T-helper 2 cell treated with Interferon-gamma antibody and Interleukin-4, amounts not matched to agents 100 ng/mL and 5 ng/mL, for 36 hours (primary cell): ENCODE results near the gene MBOAT2. TPM values are rescaled to one million over a fixed set of nuclear protein-coding genes. Genes with fewer than 3 reads are reported as not detected.
"Not testable (repeated sequence)": the region's sequence is repeated elsewhere in the genome, so short reads cannot be mapped to it uniquely, and the experiment has no call there.

Experiments used
- intact Hi-C: fragments of 100-400 bp; cut with micrococcal nuclease; formaldehyde crosslinking; loops from one replicate; pipeline ENCODE4 v1.15.1; 2023
- total RNA-seq: library from RNA; stranded (reverse); gene quantifications from 2 replicates; pipeline ENCODE4 v1.2.3, GENCODE V29; 2022

MBOAT2 gene
- total RNA-seq, 1 donor from 2014 or later, result 6.7 TPM

GRCh38 chr2:8993196-8993901 is 10.1 kb downstream of the MBOAT2 start:
- intact Hi-C loops, result no loop called here

GRCh38 chr2:8992643-8993042 is 10.8 kb downstream of the MBOAT2 start:
- intact Hi-C loops, result no loop called here

- intact Hi-C loops, result no loop called here
Measured at GRCh38 chr2:8989536-8990079, 13.9 kb downstream of the MBOAT2 start.

GRCh38 chr2:8987410-8987809 is 16.1 kb downstream of the MBOAT2 start:
- intact Hi-C loops, result no loop called here

DNA sequence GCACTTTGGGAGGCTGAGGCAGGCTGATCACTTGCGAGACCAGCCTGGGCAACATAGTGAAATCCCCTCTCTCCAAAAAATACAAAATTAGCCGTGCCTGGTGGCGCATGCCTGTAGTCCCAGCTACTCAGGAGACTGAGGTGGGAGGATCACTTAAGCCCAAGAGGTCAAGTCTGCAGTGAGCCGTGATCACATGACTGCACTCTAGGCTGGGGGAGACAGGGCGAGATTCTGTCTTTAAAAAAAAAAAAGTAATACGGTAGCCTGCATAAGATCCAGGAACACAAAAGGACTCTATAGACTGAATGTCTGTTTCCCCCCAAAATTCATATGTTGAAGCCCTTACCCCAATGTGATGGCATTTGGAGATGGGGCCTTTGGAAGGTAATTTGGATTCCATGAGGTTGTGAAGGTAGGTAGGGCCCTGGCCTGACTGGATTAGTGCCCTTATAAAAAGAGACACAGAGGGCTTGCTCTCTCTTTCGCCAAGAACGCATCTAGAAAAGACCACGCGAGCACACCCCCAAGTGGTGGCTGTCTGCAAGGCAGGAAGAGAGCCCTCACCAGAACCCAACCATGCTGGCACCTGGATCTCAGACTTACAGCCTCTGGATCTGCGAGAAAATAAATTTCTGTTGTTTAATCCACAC is 17.0 kb downstream of the MBOAT2 start:
- intact Hi-C loops, result no loop called here

DNA sequence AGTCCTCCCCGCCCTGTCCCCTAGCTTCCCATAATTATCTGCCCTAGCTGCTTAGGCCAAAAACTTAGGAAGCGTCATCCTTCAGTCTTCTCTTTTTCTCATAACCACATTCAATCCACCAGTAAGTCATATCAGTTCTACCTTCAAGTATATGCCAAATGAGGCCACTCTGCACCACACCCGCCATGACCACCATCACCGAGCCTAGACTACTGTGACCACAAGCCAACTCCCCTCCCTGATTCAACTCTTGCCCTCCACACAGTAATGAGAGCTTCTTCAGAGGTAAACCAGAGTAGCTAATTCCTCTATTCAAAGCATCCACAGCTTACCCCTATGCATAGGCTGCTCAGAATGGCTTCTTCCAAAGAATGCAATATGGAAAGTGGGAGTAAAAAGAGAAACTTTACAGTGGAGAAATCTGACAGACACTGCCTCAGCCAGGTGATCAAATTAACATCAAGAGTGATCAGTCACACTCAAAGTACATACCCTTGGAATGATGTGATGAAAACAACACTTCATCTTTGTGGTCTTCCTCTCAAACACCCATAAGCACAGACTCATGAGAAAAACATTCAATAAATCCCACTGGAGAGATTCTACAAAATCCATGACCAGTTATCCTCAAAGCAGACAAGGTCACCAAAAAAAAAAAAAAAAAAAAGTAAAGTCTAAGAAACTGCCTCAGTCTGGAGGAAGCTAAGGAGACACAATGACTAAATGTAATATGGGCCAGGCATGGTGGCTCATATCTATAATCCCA is 17.7 kb downstream of the MBOAT2 start:
- intact Hi-C loops, result no loop called here

- intact Hi-C loops, result no loop called here
Measured at GRCh38 chr2:8984855-8985254, 18.6 kb downstream of the MBOAT2 start.

DNA sequence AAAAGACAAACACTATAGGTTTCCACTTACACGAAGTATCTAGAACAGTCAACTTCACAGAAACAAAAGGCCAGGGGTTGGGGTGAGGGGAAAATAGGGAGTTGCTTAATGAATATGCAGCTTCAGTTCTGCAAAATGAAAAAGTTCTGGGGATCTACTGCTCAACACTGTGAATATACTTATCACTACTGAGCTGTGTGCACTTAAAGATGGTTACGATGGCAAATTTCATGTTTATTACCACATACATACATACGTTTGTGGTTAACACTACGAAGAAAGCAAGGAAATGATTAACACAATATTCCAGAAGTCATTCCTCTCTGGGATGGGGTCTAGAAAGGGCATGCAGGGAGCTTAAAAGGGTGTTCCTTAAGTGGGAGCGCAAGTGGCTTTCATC is 19.3 kb downstream of the MBOAT2 start:
- intact Hi-C loops, result no loop called here

- intact Hi-C loops, result no loop called here
Measured at GRCh38 chr2:8983571-8983970, 19.9 kb downstream of the MBOAT2 start.

GRCh38 chr2:8981876-8982275 is 21.6 kb downstream of the MBOAT2 start:
- intact Hi-C loops, result no loop called here

GRCh38 chr2:8980096-8980495 is 23.4 kb downstream of the MBOAT2 start:
- intact Hi-C loops, result no loop called here

GRCh38 chr2:8977758-8978157 is 25.7 kb downstream of the MBOAT2 start:
- intact Hi-C loops, result no loop called here

GRCh38 chr2:8976442-8977259 is 26.8 kb downstream of the MBOAT2 start:
- intact Hi-C loops, result no loop called here

DNA sequence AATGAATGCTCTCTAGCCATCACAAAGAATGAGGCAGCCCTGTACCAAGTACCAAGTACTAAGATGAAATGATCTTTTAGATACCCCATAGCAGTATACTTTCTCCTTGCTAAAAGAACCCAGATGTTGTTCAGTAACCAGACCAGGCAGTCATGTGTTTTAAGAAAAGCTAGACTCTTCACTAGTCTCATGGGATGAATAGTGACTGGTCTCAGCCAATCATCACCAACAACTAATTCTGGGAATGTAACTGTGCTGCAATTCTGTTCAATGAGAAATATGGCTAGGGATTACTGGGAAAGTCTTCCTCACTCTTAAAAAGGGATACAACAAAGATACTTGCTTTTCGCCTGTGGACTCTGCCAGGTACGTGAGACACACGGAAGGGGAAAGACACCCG is 29.5 kb downstream of the MBOAT2 start:
- intact Hi-C loops, result no loop called here

DNA sequence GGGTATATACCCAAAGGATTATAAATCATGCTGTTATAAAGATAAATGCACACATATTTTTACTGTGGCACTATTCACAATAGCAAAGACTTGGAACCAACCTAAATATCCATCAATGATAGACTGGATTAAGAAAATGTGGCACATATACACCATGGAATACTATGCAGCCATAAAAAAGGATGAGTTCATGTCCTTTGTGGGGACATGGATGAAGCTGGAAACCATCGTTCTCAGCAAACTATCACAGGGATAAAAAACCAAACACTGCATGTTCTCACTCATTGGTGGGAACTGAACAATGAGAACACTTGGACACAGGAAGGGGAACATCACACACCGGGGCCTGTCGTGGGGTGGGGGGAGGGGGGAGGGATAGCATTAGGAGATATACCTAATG is 30.5 kb downstream of the MBOAT2 start:
- intact Hi-C loops, result not testable (repeated sequence)

DNA sequence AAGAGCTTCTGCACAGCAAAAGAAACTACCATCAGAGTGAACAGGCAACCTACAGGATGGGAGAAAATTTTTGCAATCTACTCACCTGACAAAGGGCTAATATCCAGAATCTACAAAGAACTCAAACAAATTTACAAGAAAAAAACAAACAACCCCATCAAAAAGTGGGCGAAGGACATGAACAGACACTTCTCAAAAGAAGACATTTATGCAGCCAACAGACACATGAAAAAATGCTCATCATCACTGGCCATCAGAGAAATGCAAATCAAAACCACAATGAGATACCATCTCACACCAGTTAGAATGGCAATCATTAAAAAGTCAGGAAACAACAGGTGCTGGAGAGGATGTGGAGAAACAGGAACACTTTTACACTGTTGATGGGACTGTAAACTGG is 30.9 kb downstream of the MBOAT2 start:
- intact Hi-C loops, result not testable (repeated sequence)

DNA sequence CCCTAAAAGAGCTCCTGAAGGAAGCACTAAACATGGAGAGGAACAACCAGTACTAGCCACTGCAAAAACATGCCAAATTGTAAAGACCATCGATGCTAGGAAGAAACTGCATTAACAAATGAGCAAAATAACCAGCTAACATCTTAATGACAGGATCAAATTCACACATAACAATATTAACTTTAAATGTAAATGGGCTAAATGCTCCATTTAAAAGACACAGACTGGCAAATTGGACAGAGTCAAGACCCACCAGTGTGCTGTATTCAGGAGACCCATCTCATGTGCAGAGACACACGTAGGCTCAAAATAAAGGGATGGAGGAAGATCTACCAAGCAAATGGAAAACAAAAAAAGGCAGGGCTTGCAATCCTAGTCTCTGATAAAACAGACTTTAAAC is 34.1 kb downstream of the MBOAT2 start:
- intact Hi-C loops, result not testable (repeated sequence)

- intact Hi-C loops, result no loop called here
Measured at GRCh38 chr2:8966123-8966908, 37.2 kb downstream of the MBOAT2 start.

GRCh38 chr2:8965216-8965969 is 38.1 kb downstream of the MBOAT2 start:
- intact Hi-C loops, result no loop called here

- intact Hi-C loops, result no loop called here
Measured at GRCh38 chr2:8962890-8963289, 40.6 kb downstream of the MBOAT2 start.
